ENCODE measurements around the gene CD4. TPM values are rescaled to one million over a fixed set of nuclear protein-coding genes. Genes with fewer than 3 reads are reported as not detected.
A peak's percentile ranks its signal among the peaks of the same experiment; 100 is the strongest.

Gene CD4
- total RNA-seq, 4 donors from 2014 or later, result 2.9 to 7.0 (median 3.6) TPM

DNA sequence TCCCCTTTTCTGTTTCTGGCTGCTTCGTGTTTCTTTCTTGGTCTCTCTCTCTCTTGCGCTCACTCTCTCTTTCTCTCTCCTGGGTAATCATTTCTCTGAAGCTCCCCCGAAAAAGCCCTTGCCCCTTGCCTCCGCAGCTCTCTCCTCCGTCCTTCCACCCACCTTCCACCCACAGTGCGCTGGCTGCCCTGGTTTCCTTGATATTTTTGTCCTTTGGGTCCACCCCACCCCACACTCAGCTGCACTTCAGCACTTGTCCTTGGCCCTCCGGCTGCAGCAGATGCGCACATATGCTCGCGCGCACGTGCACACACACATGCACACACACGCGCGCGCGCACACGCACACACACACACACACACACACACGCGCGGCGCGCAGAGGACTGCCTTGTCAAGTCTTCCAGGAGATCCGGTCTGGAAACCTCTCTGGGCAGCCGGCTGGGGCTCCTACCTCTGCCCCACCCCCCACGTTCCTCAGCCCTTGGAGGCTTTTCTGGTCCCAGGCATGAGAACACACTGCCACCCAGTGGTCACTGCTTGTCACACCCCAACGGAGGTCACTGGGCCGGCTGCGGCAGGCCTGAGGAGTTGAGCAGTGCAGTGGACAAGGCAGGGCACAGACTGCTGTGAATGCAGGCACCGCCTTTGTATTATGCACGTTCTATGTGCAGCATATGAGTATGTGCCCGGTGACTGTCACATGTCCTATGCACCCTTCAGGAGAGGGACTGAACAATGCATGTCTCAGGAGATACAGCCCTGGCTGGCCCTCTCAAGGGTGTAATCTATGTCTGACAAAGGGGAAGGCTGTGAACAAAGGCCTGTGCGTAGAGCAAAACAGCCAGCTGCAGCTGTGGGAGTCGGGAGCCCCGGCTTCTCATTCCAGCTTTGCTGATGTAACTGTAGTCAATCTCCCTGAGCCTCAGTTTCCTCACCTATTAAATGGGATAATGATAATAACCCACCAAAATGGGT, 10.5 kb upstream of the CD4 start:
- no peak overlapping the region for H3K4me3 ChIP-seq (ENCODE audit: low read depth, poor library complexity, severe bottlenecking)
- intact Hi-C loops (cut with DNase I; ENCODE audit: low total_unique reads), result loop anchor here (2.0 kb wide), 1 partner anchor 24 kb away; no protein-coding TSS in a partner anchor
- DNase-seq (ENCODE audit: low spot score in 2 of 2), result peak; percentile 94 to 99
- 3 to 4% methylated on average over 35 of the region's 35 CpGs for WGBS, 2 donors
- TF ChIP-seq POLR2A (IDR thresholded peaks at IDR 0.05), result no peak
- TF ChIP-seq, protein P1, sequence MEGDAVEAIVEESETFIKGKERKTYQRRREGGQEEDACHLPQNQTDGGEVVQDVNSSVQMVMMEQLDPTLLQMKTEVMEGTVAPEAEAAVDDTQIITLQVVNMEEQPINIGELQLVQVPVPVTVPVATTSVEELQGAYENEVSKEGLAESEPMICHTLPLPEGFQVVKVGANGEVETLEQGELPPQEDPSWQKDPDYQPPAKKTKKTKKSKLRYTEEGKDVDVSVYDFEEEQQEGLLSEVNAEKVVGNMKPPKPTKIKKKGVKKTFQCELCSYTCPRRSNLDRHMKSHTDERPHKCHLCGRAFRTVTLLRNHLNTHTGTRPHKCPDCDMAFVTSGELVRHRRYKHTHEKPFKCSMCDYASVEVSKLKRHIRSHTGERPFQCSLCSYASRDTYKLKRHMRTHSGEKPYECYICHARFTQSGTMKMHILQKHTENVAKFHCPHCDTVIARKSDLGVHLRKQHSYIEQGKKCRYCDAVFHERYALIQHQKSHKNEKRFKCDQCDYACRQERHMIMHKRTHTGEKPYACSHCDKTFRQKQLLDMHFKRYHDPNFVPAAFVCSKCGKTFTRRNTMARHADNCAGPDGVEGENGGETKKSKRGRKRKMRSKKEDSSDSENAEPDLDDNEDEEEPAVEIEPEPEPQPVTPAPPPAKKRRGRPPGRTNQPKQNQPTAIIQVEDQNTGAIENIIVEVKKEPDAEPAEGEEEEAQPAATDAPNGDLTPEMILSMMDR (IDR thresholded peaks at IDR 0.05), result peak in 1 of 3 donors; percentile 88

DNA sequence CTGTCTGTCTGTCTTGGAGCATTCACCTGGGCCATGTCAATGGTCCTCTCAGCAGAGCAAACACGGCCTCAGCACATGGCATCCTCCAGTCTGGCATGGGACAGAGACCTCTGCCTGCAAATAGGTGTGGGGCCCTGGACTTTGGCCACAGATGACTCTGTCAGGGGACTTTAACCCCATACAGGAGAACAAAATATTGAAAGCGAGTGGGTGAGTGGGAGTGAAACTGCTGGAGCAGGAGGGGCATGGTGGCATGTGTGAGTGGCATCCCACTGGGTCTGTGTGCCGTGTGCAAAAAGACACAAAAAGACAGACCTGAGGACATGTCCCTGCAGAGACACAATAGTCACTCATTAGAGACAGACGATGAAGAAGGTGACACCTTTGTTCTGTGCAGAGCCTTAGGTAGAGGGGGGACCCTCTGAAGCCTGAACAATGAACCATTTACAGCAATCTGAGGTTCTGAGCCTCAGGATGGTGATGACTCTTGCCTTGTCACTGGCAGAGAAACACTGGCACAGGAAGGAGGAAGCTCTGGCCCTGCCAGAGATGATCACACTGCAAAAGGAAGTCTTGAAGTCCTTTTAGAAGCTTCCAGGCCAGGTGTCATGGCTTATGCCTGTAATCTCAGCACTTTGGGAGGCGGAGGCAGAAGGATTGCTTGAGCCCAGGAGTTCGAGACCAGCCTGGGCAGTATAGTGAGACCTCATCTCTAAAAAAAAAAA, 9.5 kb upstream of the CD4 start:
- no peak overlapping the region for H3K4me3 ChIP-seq (ENCODE audit: low read depth, poor library complexity, severe bottlenecking)
- 75 to 76% methylated on average over 6 of the region's 6 CpGs for WGBS, 2 donors
- no peak for DNase-seq (ENCODE audit: low spot score in 2 of 2)
- intact Hi-C loops (cut with DNase I; ENCODE audit: low total_unique reads), result loop anchor here (2.0 kb wide), 1 partner anchor 25 kb away; no protein-coding TSS in a partner anchor
- no peak for TF ChIP-seq POLR2A (IDR thresholded peaks at IDR 0.05)
- TF ChIP-seq, protein P1 (IDR thresholded peaks at IDR 0.05), result no peak

DNA sequence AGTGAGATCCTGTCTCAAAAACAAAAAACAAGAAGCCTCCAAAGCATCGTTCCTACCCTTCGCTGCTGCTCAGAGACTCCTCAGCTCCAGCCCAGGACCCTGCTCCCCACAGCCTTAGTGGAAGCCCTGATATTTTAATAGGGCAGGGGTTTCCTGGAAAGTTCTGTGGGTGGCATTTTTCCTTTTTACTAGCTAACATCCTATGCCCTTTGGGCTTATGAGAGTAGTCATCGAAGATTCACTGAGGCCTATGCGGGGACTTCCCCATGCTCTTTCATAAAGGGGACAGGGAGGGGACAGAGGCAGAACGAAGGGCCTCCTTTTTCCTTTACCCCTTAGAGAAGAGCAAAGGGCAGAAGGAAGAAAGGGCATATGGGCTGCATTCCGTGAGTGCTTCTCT, 8.8 kb upstream of the CD4 start:
- intact Hi-C loops (cut with DNase I; ENCODE audit: low total_unique reads), result no loop called here
- no peak for DNase-seq (ENCODE audit: low spot score in 2 of 2)
- 89 to 91% methylated on average over 6 of the region's 6 CpGs for WGBS, 2 donors
- TF ChIP-seq, protein P1 (IDR thresholded peaks at IDR 0.05), result no peak
- TF ChIP-seq POLR2A (IDR thresholded peaks at IDR 0.05), result no peak
- no peak overlapping the region for H3K4me3 ChIP-seq (ENCODE audit: low read depth, poor library complexity, severe bottlenecking)

DNA sequence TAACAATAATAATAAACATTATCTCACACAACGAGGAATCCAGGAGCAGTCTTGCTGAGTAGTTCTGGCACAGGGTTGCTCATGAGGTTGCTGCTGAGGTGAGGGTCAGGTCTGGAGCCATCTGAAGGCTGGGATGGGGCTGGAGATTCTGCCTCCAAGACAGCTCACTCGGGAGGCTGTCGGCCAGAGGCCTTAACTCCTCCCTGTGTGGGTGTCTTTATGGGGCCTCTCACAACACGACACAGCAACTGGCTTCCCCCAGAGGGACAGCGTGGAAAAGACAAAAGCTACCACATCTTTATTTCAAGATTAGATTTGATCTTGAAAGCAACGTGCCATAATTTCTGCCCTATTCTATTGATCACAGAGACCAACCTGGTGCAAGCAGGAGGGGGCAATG, 7.2 kb upstream of the CD4 start:
- H3K4me3 ChIP-seq (ENCODE audit: low read depth, poor library complexity, severe bottlenecking), result no peak overlapping the region
- no peak for TF ChIP-seq POLR2A (IDR thresholded peaks at IDR 0.05)
- TF ChIP-seq, protein P1 (IDR thresholded peaks at IDR 0.05), result no peak
- WGBS, 2 donors, result 75 to 82% methylated on average over 6 of the region's 6 CpGs
- intact Hi-C loops (cut with DNase I; ENCODE audit: low total_unique reads), result no loop called here
- DNase-seq (ENCODE audit: low spot score in 2 of 2), result no peak

DNA sequence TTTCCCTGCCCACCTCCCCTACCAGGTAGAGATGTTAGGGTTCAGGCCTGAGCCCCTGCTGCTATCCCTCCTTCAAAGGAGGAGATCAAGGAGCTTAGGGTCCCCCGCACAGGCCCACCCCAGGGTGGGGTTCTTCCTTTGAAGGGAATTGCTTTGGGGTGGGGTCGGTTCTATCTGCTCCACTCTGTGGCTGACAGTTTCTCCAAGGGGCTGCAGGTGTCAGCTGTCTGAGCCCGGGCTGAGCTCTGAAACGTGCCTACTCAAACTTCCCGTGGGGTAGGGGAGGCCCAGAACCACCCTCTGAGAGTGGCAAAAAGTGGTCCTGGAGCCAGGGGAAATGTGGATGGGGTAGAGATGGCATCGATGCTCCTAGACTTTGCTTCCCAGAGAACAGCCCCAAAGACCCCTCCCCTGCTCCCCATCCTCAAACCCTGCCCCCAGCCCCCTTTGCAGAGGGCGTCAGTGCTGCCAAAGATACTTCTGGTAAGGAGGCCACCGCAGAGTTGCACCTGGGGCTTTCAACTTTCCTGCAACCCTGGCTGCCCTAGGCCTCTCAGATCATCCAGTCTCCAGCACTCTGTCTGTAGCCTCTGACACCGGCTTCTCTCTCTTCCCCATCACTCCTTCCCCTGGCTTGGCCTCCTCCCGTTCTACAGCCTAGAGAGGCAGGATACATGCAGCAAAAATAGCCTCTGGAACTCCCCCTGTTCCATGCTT, 6.3 kb upstream of the CD4 start:
- 78 to 79% methylated on average over 10 of the region's 10 CpGs for WGBS, 2 donors
- DNase-seq (ENCODE audit: low spot score in 2 of 2), result no peak
- TF ChIP-seq POLR2A (IDR thresholded peaks at IDR 0.05), result no peak
- TF ChIP-seq, protein P1 (IDR thresholded peaks at IDR 0.05), result no peak
- intact Hi-C loops (cut with DNase I; ENCODE audit: low total_unique reads), result no loop called here
- H3K4me3 ChIP-seq (ENCODE audit: low read depth, poor library complexity, severe bottlenecking), result no peak overlapping the region

Data from lower leg skin (tissue), 4 donors.